ENCODE measurements around the gene APIP.

Gene APIP

GRCh38 chr11:34843271-34843670 lies 72.9 kb downstream of the APIP start:
- in situ Hi-C loops (cut with MboI; ENCODE audit: low pct_unique_long_range_greater_than_20kb, low sequenced_read_pairs, unreplicated experiment) = no loop called here
- DNase-seq (ENCODE audit: low spot score) = no peak
- TF ChIP-seq CTCF (IDR thresholded peaks at IDR 0.05; ENCODE audit: extremely low read depth, insufficient read depth, missing control alignments) = no peak

GRCh38 chr11:34840736-34841386 lies 75.3 kb downstream of the APIP start:
- in situ Hi-C loops (cut with MboI; ENCODE audit: low pct_unique_long_range_greater_than_20kb, low sequenced_read_pairs, unreplicated experiment) = no loop called here
- peak; percentile 39 for DNase-seq (ENCODE audit: low spot score)
- peak; percentile 78 for TF ChIP-seq CTCF (IDR thresholded peaks at IDR 0.05; ENCODE audit: extremely low read depth, insufficient read depth, missing control alignments)

- no peak for DNase-seq (ENCODE audit: low spot score)
- TF ChIP-seq CTCF (IDR thresholded peaks at IDR 0.05; ENCODE audit: extremely low read depth, insufficient read depth, missing control alignments) = no peak
- in situ Hi-C loops (cut with MboI; ENCODE audit: low pct_unique_long_range_greater_than_20kb, low sequenced_read_pairs, unreplicated experiment) = no loop called here
Observed at GRCh38 chr11:34839969-34840368, 76.2 kb downstream of the APIP start.

GRCh38 chr11:34836958-34837856 lies 79.0 kb downstream of the APIP start:
- no peak for TF ChIP-seq CTCF (IDR thresholded peaks at IDR 0.05; ENCODE audit: extremely low read depth, insufficient read depth, missing control alignments)
- no peak for DNase-seq (ENCODE audit: low spot score)
- in situ Hi-C loops (cut with MboI; ENCODE audit: low pct_unique_long_range_greater_than_20kb, low sequenced_read_pairs, unreplicated experiment) = no loop called here

GRCh38 chr11:34833602-34834001 lies 82.6 kb downstream of the APIP start:
- TF ChIP-seq CTCF (IDR thresholded peaks at IDR 0.05; ENCODE audit: extremely low read depth, insufficient read depth, missing control alignments) = no peak
- no peak for DNase-seq (ENCODE audit: low spot score)
- in situ Hi-C loops (cut with MboI; ENCODE audit: low pct_unique_long_range_greater_than_20kb, low sequenced_read_pairs, unreplicated experiment) = no loop called here

Data from GM13977 (cell line).